GM21367 (cell line): ENCODE measurements around the gene TTC23.

Source experiments
- ATAC-seq: cut with Tn5 transposase; IDR thresholded peaks from one replicate; pipeline ENCODE4 v1.9.1; 2021; ENCODE audit not compliant: unreplicated experiment

The TTC23 gene

DNA sequence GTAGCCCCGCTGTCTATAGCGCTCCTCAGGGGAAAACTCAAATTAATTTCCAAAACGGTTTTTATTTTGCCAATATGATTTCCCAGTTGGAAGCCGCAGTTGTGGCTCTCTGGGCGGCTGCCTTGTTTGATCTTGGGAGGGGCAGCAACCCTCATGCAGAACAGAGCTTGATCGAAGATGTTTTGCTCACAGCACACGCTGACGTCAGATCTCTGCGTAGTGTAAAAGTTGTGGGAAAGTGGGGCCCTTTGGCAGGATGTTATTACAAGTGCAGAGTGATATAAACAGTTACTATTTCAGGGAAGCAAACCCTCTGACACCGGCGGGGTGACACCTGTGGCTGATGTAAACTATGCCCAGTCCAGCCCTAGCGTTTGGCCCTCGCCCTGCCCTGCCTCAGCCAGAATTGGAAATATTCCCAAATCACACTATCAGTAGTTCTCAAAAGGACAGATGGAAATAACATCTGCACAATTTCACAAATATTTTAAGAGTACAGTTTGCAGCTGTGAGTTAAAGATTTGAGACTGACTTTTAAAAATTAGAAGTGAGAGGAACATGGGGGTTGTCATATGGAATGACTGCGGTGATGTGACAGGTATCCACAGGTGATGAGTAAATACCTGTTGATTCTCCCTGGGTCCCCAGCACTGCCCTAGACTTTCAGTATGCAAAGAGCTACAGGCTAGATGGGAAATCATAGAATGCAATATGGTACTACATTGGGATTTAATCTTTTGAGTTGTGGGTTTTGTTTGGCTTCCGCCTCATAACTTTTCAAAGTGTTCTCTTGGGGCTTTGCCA lies 142.8 kb downstream of the TTC23 start:
- no peak for ATAC-seq

DNA sequence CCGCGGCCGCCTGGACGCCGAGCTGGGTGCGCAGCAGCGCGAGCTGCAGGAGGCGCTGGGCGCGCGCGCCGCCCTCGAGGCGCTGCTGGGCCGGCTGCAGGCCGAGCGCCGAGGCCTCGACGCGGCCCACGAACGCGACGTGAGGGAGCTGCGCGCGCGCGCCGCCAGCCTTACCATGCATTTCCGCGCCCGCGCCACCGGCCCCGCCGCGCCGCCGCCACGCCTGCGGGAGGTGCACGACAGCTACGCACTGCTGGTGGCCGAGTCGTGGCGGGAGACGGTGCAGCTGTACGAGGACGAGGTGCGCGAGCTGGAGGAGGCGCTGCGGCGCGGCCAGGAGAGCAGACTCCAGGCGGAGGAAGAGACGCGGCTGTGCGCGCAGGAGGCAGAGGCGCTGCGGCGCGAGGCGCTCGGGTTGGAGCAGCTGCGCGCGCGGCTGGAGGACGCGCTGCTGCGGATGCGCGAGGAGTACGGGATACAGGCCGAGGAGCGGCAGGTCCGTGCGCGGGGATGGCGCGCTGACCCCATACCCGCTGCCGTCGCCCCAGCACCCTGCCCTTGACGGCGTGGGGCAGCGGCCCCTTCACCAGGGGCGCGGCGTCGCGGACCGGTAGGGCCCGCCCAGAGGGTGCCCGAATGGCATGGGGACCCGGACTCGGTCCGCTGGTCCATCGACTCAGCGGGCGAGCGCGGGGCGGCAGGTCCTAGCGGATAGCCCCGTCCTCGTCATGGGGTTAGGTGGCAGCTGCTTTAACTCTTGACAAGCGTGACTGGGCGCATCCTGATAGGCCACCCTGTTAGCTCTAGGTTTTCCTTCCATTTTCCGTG lies 143.7 kb downstream of the TTC23 start:
- peak; percentile 38 for ATAC-seq

DNA sequence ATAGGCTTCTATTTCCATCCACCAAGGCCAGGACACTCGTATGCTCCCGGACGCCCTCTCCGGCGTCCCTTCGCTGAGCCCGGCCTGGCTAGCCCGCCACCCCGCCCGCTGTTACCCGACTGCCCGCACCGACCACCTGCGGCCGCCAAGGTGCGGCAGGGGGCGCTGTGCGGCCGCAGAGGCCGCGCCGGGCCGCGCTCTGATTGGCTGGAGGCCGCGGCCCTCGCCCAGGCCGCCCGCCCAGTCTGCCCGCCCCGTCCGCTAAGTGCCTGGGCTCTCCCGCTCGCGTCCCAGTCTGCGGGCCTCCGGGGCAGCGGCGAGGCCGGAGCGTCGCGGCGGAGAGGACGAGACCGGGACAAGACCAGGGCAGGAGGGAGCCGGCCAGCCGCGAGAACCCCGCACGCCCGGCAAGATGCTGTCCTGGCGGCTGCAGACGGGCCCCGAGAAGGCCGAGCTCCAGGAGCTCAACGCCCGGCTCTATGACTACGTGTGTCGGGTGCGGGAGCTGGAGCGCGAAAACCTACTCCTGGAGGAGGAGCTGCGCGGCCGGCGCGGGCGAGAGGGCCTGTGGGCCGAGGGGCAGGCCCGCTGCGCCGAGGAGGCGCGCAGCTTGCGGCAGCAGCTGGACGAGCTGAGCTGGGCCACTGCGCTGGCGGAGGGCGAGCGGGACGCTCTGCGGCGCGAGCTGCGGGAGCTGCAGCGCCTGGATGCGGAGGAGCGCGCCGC lies 144.4 kb downstream of the TTC23 start, which contains the start of gene SYNM:
SYNM (plus strand) TSS at position 293 of the 726 bp plus-strand sequence; CDS start at position 413, 120 bp downstream.
- ATAC-seq: peak; percentile 73

DNA sequence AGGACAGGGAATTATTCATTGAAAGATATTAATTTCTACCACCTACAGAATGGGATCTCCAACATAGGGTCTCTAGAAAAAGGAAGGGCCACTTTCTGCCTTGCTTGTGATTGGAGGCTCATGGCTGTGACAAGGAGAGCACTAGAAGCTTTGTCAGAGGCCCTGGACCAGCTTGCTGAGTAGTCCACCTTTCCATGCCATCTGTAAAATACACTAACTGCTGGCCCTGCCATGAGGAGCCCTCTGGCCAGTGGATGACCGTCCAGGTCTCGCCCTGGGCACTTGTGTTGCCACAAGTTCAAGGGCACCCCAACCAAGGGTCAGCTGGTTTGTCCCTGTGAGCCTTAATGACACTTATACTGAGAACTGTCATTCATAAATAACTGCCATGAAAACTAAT lies 146.1 kb downstream of the TTC23 start:
- ATAC-seq: no peak

DNA sequence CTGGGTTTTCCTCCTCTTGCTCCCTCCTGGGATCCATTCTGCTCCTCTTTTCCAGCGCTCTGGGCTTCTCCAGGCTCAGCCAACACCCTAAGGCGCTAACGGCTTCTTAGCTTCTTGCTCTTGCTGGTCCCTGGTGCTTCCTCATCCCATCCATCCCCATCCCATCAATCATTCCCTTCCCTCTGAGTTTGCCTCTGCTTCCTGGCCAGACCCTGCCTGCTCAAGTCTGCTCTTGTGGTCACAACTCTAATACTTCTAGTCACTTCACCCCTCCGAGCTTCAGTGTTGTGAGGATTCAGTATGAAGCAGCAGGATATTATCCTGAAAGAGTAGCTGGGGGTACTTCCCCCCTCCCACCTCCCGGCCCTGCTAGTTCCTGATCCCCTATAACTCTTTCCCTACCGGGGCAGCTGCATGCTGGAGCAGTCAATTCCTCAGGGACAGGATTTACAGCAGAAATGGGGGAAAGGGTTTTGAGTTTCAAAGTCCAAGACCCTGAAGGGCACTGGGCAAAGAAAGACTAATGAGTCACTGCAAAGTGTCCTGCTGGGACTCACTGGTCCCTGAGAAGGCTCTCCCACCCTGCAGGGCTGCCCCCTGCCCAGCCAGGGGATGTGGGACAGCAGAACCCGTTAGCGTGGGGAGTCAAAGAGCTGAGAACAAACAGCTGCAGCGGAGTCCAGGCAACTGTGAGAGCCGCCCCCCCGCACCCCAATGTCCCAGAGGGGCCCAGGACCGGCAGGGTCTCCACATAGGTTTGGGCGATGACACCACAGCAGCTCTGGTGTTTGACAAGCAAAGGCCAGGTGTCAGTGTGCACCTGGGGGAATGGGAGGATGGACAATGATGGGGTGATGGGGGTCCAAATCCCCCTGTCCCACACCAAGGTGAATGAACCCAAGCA lies 146.8 kb downstream of the TTC23 start:
- ATAC-seq: no peak

DNA sequence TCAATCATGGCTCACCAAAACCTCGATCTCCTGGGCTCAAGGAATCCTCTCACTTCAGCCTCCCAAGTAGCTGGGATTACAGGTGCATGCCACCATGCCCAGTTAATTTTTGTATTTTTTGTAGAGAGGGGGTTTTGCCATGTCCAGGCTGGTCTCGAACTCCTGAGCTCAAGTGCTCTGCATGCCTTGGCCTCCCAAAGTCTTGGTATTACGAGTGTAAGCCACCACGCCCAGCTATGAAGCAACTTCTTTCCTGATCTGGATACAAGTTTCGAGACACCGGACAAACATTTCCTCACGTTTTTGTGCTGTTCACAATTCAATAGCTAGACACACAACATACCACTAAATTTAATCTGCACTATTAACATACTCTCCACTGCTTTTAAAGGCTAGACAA lies 147.9 kb downstream of the TTC23 start:
- ATAC-seq: no peak

DNA sequence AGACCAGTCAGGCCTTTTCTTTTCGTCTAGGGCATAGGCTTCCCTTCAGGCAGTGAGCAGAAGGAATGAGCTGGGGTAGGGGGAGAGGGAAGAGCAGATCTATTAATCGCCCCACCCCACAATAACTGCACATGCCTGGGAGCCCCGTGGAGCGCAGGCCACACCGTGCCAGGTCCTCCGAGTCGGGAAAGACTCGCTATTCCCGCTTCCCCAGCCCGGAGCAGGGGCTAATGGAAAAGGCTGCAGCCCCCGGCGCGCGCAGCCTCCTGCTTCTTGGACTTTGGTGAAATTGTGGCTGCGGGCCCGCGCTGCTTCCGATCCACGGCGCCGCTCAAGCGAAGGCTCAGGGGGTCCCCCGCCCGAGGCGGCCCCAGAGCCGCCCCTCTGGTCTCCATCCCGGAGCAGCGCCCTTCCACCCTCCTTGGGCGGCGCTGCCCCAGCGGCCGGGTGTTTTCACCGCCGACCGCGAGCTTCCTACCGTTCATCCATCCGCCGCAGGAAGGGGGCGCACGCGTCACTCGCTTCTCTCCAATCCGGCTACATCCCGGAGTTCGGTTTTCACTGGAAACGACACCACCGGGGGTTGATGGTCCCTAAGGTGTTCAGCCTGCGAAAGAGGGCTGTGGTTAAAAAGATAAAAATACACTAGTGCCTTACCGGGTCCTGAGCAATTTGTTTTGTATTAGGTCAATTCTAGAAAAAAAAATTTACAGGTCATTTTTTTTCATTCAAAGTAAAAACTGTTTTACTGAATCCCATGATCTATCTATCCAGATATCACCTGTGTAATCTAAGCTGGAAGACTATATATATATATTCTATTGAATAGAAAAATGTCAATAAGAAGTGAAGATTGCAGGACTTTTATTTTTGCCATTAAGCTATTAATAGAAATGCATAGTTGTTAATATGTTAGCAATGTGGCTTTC lies 148.9 kb downstream of the TTC23 start:
- no peak for ATAC-seq

DNA sequence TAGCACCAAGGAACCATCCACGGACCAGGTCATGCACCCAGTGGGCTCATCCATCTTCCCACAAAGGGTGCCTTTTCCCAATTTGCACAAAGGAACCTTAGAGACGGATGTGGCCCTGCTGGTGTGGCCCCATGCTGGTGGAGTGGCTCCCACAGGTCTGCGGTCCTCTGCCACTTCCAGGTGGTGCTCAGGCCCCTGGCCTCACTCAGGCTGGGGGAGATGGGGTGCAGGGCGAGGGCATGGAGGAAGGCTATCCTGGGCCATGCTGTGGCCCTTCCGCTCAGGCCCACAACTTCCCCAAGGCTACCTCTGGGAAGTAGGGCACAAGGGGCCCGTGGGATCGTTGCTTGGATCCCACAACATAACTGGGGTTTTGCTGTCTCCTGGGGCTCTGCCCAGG lies 149.7 kb downstream of the TTC23 start:
- ATAC-seq: no peak

DNA sequence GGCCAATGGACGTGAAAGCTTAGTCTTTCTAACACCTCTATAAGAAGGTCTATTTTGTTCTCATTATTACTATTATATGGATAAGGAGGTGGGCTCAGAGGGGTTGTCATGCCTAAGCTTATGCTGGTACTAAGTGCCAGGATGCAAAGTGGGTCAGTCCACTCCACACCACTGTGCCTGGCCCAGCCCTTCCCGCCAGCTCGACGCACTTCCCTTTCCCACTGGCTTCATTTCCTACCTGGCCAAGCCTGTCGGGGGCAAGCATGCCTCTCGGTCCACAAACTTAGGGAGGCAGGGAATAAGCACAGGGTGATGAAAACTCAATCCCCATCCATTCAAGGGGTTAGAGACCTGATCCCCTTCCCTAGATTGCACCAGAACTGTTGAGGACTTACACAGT lies 150.4 kb downstream of the TTC23 start:
- no peak for ATAC-seq

DNA sequence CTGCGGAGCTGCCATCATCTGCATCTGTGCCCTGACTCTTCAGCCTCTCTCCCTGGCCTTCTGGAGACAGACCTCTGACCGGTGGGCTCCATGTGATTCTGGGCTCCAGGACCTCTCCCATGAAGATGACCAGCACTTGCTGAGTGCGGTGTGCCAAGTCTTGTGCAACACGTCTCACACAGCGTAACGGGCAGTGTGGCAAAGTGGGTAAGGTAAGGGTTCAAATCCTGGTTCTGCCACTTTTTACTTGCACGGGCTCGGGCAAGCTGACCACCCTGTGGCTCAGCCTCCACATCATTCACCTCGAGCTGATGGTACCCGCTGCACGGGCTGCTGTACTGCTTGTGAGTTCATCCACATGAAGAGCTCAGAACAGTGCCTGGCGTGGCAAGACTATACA lies 151.0 kb downstream of the TTC23 start:
- no peak for ATAC-seq

DNA sequence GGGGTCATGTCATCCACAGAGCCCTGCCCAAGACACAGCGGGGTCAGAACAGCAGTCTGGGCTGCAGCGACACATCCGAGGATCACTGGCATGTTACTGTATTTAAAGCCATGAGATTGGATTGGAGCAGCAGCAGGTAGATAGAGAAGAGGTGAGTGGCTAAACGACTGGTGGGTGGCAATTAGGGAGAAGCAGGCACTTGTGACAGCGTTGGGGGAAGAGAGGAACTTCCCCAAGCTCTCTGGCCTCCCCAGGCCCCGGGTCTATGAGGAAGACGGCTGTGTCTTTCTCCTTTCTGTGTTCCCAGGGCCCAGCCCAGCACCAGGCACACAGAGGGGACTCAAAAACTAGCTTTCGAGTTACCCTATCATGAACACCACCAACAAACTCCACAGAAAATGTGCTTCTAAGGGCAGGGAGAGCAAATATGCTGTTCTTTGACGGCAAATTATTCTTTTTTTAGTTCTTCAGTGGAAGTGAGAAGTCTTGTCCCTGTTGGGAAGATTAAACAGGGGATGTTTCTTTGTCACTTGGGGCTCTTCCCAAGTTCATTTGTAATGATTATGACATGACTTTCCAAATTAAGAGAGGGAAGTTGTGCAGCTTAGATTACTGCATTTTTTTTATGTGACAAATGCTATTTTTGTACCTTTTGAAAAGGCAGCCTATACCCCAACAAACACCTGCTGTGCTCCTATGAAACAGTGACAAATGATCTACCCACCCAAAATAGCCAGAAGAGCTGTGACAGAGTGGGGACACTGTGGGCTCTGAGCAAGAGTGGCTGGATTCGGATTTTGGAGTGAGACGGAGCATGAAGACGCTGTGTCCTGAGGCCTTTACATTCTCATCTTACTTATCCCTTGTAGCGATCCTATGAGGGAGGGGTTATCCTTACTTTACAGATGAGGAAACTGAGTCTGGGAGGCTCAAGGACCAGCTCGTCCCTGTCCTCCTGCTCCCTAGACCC lies 151.7 kb downstream of the TTC23 start:
- no peak for ATAC-seq

DNA sequence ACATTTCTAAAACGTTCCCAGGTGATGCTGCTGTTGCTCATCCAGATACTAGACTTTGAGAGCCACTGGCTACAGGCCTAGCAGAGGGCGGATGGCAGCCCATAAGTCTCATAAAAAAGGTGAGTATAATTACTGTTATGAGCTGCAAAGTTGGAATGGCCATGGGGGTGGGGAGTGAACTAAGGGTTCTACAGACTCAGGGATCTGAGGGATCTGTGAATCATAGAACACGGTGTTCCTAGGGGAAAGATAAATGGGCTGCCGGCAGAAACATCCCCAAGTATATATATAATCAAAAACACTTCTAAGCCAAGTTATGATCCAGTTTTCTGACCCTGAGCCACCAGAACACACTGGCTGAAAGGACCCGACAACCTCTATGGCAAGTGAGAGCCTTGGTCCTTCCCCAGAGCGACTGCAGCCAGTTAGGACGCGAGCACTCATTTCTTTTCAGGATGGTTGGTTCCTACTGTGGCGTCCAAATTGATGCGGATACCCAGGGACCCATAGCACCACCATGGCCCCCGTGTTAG lies 152.4 kb downstream of the TTC23 start:
- ATAC-seq: no peak

DNA sequence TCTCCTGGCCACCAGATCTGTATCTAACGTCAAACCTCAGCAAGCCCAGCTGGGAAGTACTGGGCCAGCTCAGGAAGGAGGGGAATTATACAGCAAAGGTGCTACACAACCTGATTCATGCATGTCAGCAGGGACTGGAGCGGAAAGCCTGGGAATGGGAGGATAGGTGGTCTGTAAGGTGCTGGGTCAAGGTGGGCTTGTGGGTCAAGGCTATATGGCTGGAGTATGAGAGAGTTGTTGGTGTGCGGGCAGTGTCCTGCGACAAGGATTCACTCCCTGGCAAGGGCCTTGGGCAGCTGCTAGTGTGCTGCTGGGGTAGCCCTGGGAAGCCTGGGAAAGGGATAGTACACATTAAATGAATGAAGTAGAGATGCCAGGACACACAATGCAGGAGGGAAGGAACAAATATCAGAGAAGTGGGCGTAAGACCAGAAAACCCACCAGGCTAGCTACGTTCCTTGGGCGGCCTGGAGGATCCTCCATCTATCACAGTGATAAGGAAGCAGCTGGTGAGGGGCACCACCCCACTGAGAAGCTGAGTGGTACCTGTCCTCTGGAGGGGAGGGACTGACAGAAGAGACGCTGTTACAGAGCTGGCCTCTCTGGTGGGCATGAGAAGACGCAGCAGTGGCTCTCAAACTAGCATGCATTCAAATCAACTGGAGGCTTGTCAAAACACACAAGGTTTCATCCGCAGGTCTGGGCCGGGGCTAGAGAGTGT lies 153.0 kb downstream of the TTC23 start:
- ATAC-seq: no peak

DNA sequence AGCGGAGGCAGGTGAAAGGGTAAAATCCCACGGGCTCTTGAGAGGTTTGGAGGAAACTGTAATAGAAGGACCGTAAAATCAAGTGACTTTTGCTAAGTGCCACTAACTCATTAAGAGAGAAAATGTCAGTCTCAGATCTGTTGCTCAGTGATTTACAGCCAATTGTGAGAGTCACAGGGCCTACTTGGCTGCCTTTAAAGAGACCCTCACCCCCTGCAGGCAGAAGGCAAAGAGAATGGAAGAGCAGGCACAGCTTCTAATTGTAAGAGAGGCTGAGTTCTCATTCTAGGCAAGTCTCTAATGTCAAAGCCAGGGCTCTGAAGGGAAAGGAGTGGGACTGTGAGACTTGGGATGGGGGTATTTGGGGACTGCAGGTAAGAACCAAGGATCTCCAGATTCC lies 153.8 kb downstream of the TTC23 start:
- no peak for ATAC-seq

DNA sequence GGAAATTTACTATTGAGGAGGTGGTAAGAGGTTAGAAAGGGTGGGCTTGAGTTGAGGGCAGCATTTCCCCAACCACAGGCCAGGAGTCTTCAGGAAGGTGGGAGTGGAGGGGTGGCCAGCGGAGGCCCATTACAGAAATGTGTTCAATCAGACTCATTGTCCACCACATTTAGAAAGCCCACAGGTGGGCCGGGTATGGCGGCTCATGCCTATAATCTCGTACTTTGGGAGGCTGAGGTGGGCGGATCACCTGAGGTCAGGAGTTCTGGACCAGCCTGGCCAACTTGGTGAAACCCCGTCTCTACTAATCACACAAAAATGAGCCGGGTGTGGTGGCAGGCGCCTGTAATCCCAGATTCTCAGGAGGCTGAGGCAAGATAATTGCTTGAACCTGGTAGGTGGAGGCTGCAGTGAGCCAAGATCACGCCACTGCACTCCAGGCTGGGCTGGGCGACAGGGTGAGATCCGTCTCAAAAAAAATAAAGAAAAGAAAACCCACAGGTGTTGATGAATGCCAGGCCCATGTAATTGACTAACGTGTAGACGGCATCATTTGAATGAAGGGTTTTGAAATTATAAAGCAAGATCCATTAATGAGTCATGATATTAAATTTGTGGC lies 156.7 kb downstream of the TTC23 start:
- ATAC-seq: no peak

DNA sequence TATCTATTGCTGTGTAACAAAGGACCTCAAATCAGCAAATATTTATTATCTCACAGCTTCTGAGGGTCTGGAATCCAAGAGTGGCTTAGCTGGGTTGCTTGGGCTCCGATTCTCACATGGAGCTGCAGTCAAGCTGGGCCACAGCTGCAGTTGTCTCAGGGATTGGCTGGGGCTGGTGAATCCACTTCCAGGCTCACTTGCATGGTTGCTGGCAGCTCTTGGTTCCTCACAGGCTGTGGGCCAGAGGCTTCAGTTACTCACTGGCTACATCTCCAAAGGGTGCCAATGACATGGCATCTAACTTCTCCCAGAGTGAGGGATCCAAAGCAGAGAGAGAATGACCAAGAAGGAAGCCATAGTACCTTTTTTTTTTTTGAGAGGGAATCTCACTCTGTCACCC lies 158.4 kb downstream of the TTC23 start:
- ATAC-seq: no peak
